NCI-H226 (cell line): ENCODE data around the gene CST7.

Experiments
- DNase-seq: peaks from one replicate; pipeline ENCODE4 v3.0.0-alpha.2; 2015

The CST7 gene

GRCh38 chr20:25005661-25006060 lies 56.6 kb downstream of the CST7 start:
- no peak for DNase-seq

GRCh38 chr20:25006431-25007167 lies 57.5 kb downstream of the CST7 start:
- no peak for DNase-seq

- DNase-seq = no peak
These were observed 58.6 kb downstream of the CST7 start for GRCh38 chr20:25007491-25008305.

- no peak for DNase-seq
These were observed 59.5 kb downstream of the CST7 start for GRCh38 chr20:25008388-25009217.
